ENCODE measurements around the gene CDK18.

Gene CDK18

GRCh38 chr1:205582046-205582445, 77.6 kb downstream of the CDK18 start:
- DNase-seq (no peak), ATAC-seq (ENCODE audit: insufficient read depth, low read depth) (no peak)
- H3K4me1 ChIP-seq (ENCODE audit: insufficient read depth, low read length), result no peaks in the 10 kb centered on the region
- H3K9me3 ChIP-seq (ENCODE audit: insufficient read depth, low read length, severe bottlenecking), result no peaks in the 10 kb centered on the region
- H3K79me2 ChIP-seq (ENCODE audit: insufficient read depth, low read length), result no peaks in the 10 kb centered on the region
- no peaks in the 10 kb centered on the region for H3K36me3 ChIP-seq (ENCODE audit: insufficient read depth, low read length)
- H4K20me1 ChIP-seq (ENCODE audit: insufficient read depth, low read length), result no peaks in the 10 kb centered on the region
- H3K27ac ChIP-seq (ENCODE audit: low read length), result no peak overlapping the region
- no peak overlapping the region for H3K9ac ChIP-seq (ENCODE audit: low read depth, low read length)
- TF ChIP-seq CTCF (IDR thresholded peaks at IDR 0.05; ENCODE audit: borderline replicate concordance, extremely low read depth, low read length, poor library complexity, severe bottlenecking), result no peak
- no peak for TF ChIP-seq EZH2 (IDR thresholded peaks at IDR 0.05; ENCODE audit: borderline replicate concordance, low read depth, low read length, severe bottlenecking)
- peaks cover 18% of the 10 kb centered on the region for H3K27me3 ChIP-seq (ENCODE audit: insufficient read depth, low read length, poor library complexity)
- H2AFZ ChIP-seq (ENCODE audit: low read depth, low read length), result no peak overlapping the region
- H3K4me2 ChIP-seq (ENCODE audit: insufficient read depth, low read length), result no peak overlapping the region
- H3K4me3 ChIP-seq (ENCODE audit: low read depth in 1 of 2, low read length in 2 of 2), result no peak overlapping the region

Measured in DND-41 (cell line).